RWPE1 (cell line): ENCODE data around the gene DNASE1L2.

Experiments used
- CTCF ChIA-PET: fragments of 350-600 bp; sonication (Branson Sonifier 250); formaldehyde crosslinking; extraction: SDS; loops from one replicate; lab custom pipeline; 2021; lab: Yijun Ruan, JAX
- POLR2A ChIA-PET: fragments of 400-600 bp; formaldehyde crosslinking; extraction: SDS; loops from one replicate; lab custom pipeline; 2020; ENCODE audit warnings: antibody characterized with exemption; ENCODE audit not compliant: low non-redundant PET; lab: Yijun Ruan, JAX
- DNase-seq: peaks from one replicate; pipeline ENCODE4 v3.0.0; 2012; ENCODE audit warnings: low spot score
- H3K27ac ChIP-seq: fragments of 450-650 bp; 2 replicates; pipeline ENCODE4 v1.5.1; 2017
- TF ChIP-seq, protein P1 (sequence below): fragments of 450-650 bp; conservative IDR thresholded peaks from 2 replicates; pipeline ENCODE4 v1.5.1; 2017; ENCODE audit warnings: low read depth, mild to moderate bottlenecking

Gene DNASE1L2

DNA sequence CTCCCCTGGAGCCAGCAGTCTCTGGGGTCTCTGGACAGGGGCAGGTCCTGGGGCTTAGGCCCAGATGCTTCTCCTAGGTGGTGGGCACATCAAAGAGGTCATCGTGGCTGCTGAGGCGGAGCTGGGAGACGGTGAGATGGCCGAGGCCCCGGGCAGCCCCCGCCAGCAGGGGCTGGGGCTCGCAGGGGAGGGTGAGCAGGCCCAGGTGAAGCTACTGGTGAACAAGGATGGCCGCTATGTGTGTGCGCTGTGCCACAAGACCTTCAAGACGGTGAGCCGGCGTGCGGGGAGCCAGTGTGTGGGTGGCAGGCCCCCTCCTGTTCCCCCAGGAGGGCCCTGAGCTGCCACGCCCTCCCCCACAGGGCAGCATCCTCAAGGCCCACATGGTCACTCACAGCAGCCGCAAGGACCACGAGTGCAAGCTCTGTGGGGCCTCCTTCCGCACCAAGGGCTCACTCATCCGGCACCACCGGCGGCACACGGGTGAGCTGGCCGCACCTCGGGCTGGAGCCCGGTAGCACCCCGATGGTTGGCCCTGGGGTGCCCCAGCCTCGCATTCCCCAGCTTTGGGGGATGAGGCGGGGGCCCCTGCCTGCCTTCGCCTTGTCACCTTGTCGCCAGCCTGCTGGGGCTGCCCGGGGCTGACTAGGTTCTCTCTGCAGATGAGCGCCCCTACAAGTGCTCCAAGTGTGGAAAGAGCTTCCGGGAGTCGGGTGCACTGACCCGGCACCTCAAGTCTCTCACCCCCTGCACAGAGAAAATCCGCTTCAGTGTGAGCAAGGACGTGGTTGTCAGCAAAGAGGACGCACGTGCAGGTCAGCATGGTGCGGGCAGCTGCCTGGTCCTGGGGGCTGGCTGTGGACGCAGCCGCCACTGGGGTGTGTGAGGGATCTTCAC is 3.9 kb upstream of the DNASE1L2 start:
- no peak for DNase-seq
- CTCF ChIA-PET = interaction anchor here (0.6 to 1.4 kb wide), 2 partner anchors 8 to 37 kb away, joined by 3 read pairs; no protein-coding TSS in a partner anchor
- POLR2A ChIA-PET = no interaction called here
- H3K27ac ChIP-seq = peak overlapping the region; percentile 93
- TF ChIP-seq, protein P1, sequence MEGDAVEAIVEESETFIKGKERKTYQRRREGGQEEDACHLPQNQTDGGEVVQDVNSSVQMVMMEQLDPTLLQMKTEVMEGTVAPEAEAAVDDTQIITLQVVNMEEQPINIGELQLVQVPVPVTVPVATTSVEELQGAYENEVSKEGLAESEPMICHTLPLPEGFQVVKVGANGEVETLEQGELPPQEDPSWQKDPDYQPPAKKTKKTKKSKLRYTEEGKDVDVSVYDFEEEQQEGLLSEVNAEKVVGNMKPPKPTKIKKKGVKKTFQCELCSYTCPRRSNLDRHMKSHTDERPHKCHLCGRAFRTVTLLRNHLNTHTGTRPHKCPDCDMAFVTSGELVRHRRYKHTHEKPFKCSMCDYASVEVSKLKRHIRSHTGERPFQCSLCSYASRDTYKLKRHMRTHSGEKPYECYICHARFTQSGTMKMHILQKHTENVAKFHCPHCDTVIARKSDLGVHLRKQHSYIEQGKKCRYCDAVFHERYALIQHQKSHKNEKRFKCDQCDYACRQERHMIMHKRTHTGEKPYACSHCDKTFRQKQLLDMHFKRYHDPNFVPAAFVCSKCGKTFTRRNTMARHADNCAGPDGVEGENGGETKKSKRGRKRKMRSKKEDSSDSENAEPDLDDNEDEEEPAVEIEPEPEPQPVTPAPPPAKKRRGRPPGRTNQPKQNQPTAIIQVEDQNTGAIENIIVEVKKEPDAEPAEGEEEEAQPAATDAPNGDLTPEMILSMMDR = no peak

DNA sequence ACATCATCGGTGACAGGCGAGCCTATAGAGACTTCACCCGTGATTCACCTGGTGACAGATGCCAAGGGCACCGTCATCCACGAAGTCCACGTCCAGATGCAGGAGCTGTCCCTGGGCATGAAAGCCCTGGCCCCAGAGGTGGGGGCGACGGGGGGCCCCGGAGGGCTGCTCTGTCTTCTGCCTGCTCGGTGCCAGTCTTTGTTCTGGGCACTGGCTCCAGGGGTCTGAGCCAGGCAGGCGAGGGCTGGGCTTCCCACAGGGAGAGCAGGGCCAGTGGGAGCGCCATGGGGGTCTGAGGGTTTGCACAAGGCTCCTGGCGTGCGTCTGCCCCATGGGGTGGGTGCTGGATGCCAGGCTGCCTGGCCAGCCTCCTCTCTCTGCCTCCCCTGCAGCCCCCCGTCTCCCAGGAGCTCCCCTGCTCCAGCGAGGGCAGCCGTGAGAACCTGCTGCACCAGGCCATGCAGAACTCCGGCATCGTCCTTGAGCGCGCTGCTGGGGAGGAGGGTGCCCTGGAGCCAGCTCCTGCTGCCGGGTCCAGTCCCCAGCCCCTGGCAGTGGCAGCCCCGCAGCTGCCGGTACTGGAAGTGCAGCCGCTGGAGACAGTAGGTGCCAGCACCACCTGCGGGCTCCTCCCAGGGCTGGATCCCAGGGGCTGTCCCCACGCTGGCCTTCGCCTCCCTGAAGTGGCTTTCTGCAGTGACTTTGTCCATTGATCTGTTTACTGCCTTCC is 3.0 kb upstream of the DNASE1L2 start:
- ChIA-PET CTCF (interaction anchor here (0.6 to 1.4 kb wide), 2 partner anchors 9 to 38 kb away, joined by 3 read pairs; no protein-coding TSS in a partner anchor), POLR2A (no interaction called here)
- TF ChIP-seq, protein P1 = no peak
- peak overlapping the region; percentile 93 for H3K27ac ChIP-seq
- DNase-seq = no peak

DNA sequence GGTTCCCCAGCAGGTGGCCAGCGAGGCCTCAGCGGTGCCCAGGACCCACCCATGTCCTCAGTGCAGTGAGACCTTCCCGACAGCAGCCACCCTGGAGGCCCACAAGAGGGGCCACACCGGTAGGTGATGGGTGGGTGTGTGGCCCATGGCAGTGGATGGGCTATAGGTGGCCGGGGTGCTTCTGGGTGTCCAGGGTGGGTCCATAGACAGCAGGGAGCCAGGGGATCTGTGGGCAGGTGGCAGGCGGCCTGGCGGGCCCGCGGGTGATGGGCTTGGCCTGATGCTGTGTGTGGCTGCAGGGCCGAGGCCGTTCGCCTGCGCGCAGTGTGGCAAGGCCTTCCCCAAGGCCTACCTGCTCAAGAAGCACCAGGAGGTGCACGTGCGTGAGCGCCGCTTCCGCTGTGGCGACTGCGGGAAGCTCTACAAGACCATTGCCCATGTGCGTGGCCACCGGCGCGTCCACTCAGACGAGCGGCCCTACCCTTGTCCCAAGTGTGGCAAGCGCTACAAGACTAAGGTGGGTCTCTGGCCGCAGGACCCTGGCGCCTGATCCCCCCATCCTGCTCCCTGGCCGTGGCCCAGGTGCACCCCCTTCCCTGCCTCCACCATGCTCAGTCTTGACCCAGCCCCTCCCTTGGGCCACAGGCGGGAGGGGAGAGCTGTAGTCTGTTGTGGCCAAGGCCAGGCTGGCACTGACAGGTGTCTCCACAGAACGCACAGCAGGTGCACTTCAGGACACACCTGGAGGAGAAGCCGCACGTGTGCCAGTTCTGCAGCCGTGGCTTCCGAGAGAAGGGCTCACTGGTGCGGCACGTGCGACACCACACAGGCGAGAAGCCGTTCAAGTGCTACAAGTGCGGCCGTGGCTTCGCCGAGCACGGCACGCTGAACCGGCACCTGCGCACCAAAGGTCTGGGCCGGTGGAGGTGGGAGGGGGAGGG is 2.1 kb upstream of the DNASE1L2 start:
- ChIA-PET CTCF (interaction anchor here (0.5 to 0.6 kb wide), 3 partner anchors 20 to 52 kb away, joined by 3 to 4 read pairs (median 4); no protein-coding TSS in a partner anchor), POLR2A (no interaction called here)
- DNase-seq = no peak
- peak overlapping the region; percentile 93; the same call in 1 of the 2 replicates for H3K27ac ChIP-seq
- TF ChIP-seq, protein P1 = no peak

DNA sequence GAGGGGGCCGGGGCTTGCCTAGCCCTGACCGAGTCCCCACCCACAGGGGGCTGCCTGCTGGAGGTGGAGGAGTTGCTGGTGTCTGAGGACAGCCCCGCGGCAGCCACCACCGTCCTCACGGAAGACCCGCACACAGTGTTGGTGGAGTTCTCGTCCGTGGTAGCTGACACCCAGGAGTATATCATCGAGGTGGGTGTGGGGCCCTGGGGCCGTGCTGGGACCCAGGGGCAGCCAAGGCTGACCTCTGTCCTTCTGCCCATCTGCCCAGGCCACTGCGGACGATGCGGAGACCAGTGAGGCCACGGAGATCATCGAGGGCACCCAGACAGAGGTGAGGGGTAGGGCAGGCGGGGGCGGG is 1.5 kb upstream of the DNASE1L2 start:
- no peak for DNase-seq
- TF ChIP-seq, protein P1 = no peak
- ChIA-PET POLR2A (no interaction called here), CTCF (interaction anchor here (0.6 kb wide), 2 partner anchors 47 to 52 kb away, joined by 3 to 4 read pairs; no protein-coding TSS in a partner anchor)
- H3K27ac ChIP-seq = no peak overlapping the region

DNA sequence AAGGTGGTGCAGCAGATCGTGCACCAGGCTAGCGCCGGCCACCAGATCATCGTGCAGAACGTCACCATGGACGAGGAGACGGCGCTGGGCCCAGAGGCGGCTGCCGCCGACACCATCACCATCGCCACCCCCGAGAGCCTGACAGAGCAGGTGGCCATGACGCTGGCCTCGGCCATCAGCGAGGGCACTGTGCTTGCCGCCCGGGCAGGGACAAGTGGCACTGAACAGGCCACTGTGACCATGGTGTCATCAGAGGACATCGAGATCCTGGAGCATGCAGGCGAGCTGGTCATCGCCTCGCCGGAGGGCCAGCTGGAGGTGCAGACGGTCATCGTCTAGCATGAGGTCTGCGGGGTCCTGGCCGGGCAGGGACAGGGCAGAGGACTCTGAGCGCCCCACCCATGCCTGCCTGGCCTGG is 1.0 kb upstream of the DNASE1L2 start:
- ChIA-PET POLR2A (no interaction called here), CTCF (no interaction called here)
- TF ChIP-seq, protein P1 = no peak
- DNase-seq = no peak
- H3K27ac ChIP-seq = no peak overlapping the region; the same call in 1 of the 2 replicates
